HG03097 (cell line): ENCODE results near the gene PTPRQ.
"Not testable (repeated sequence)": the region's sequence is repeated elsewhere in the genome, so short reads cannot be mapped to it uniquely, and the experiment has no call there.

ENCODE experiments used
- ATAC-seq: cut with Tn5 transposase; IDR thresholded peaks from one replicate; pipeline ENCODE4 v1.9.1; 2021; ENCODE audit not compliant: unreplicated experiment, low FRiP score

PTPRQ gene

GRCh38 chr12:80625901-80626300 is 181.9 kb downstream of the PTPRQ start:
- ATAC-seq = no peak

GRCh38 chr12:80627782-80628181 is 183.7 kb downstream of the PTPRQ start:
- no peak for ATAC-seq

GRCh38 chr12:80632835-80633234 is 188.8 kb downstream of the PTPRQ start:
- ATAC-seq = no peak

- ATAC-seq = no peak
These were observed 190.9 kb downstream of the PTPRQ start for GRCh38 chr12:80634903-80635302.

- ATAC-seq = no peak
These were observed 192.8 kb downstream of the PTPRQ start for GRCh38 chr12:80636832-80637231.

- ATAC-seq = no peak
These were observed 197.9 kb downstream of the PTPRQ start for GRCh38 chr12:80641936-80642335.

GRCh38 chr12:80643961-80644360 is 199.9 kb downstream of the PTPRQ start:
- ATAC-seq = no peak

GRCh38 chr12:80648881-80649280 is 204.8 kb downstream of the PTPRQ start:
- no peak for ATAC-seq

- ATAC-seq = no peak
These were observed 211.7 kb downstream of the PTPRQ start for GRCh38 chr12:80655751-80656150.

GRCh38 chr12:80659512-80660063 is 215.6 kb downstream of the PTPRQ start:
- ATAC-seq = no peak

- ATAC-seq = no peak
These were observed 218.6 kb downstream of the PTPRQ start for GRCh38 chr12:80662586-80662985.

- ATAC-seq = no peak
These were observed 226.2 kb downstream of the PTPRQ start for GRCh38 chr12:80670214-80670613.

- not testable (repeated sequence) for ATAC-seq
These were observed 232.1 kb downstream of the PTPRQ start for GRCh38 chr12:80676042-80676636.

GRCh38 chr12:80676856-80677255 is 232.8 kb downstream of the PTPRQ start:
- no peak for ATAC-seq

GRCh38 chr12:80677994-80678393 is 234.0 kb downstream of the PTPRQ start:
- no peak for ATAC-seq

GRCh38 chr12:80679346-80680131 is 235.5 kb downstream of the PTPRQ start:
- no peak for ATAC-seq

GRCh38 chr12:80681287-80681686 is 237.3 kb downstream of the PTPRQ start:
- no peak for ATAC-seq

- ATAC-seq = no peak
These were observed 237.8 kb downstream of the PTPRQ start for GRCh38 chr12:80681786-80682185.

GRCh38 chr12:80684077-80684495 is 240.1 kb downstream of the PTPRQ start:
- no peak for ATAC-seq

GRCh38 chr12:80690090-80690489 is 246.1 kb downstream of the PTPRQ start:
- no peak for ATAC-seq

GRCh38 chr12:80690513-80690912 is 246.5 kb downstream of the PTPRQ start:
- ATAC-seq = no peak

GRCh38 chr12:80692114-80692513 is 248.1 kb downstream of the PTPRQ start:
- ATAC-seq = no peak
